ENCODE data around the gene ABCB9. TPM values are rescaled to one million over a fixed set of nuclear protein-coding genes. Genes with fewer than 3 reads are reported as not detected.

ABCB9 gene
- total and polyA plus RNA-seq, 2 experiments from 2014 or later, result 1.2 to 7.0 TPM

- no peak overlapping the region for H3K27ac ChIP-seq (ENCODE audit: low read depth)
- peaks cover 13% of the 10 kb centered on the region for H3K27me3 Mint-ChIP-seq (ENCODE audit: insufficient read depth, low read depth, poor library complexity)
- H3K36me3 Mint-ChIP-seq (ENCODE audit: low read depth), result no peaks in the 10 kb centered on the region
- no peak for ATAC-seq
- DNase-seq (ENCODE audit: low spot score), result no peak
- H3F3A ChIP-seq (replicated peaks; ENCODE audit: low read depth), result no peaks in the 10 kb centered on the region
- H3K79me2 ChIP-seq (replicated peaks; ENCODE audit: insufficient read depth), result no peaks in the 10 kb centered on the region
- no peak overlapping the region for H3K4me2 ChIP-seq
- H3K9me2 ChIP-seq (ENCODE audit: insufficient read depth), result no peaks in the 10 kb centered on the region
- no peaks in the 10 kb centered on the region for H4K20me1 ChIP-seq (replicated peaks; ENCODE audit: insufficient read depth)
- no peaks in the 10 kb centered on the region for H3K4me1 ChIP-seq (ENCODE audit: insufficient read depth)
- no peaks in the 10 kb centered on the region for H3K4me1 Mint-ChIP-seq
- H3K4me3 Mint-ChIP-seq, result no peak overlapping the region
- no peaks in the 10 kb centered on the region for H3K27me3 ChIP-seq (ENCODE audit: insufficient read depth)
- H3K4me3 ChIP-seq, result no peak overlapping the region
- TF ChIP-seq CTCF (conservative IDR thresholded peaks at IDR 0.05; ENCODE audit: low read depth in 2 of 2), result no peak
- TF ChIP-seq EZH2phosphoT487 (IDR thresholded peaks at IDR 0.05; ENCODE audit: unreplicated experiment), result no peak
- no peak for TF ChIP-seq STAT1 (IDR thresholded peaks at IDR 0.05; ENCODE audit: unreplicated experiment)
- TF ChIP-seq CREB1 (CRISPR knock-in tag; IDR thresholded peaks at IDR 0.05; ENCODE audit: low read depth), result no peak
- no peak for TF ChIP-seq ZNF331 (CRISPR knock-in tag; IDR thresholded peaks at IDR 0.05; ENCODE audit: low read depth)
- TF ChIP-seq EZH2 (IDR thresholded peaks at IDR 0.05; ENCODE audit: low read depth, unreplicated experiment), result no peak
- no peak for TF ChIP-seq JUNB (IDR thresholded peaks at IDR 0.05; ENCODE audit: unreplicated experiment)
- TF ChIP-seq REST (IDR thresholded peaks at IDR 0.05; ENCODE audit: unreplicated experiment), result no peak
- TF ChIP-seq ZNF462 (CRISPR knock-in tag; IDR thresholded peaks at IDR 0.05), result no peak
- no peak for TF ChIP-seq POLR2AphosphoS5 (IDR thresholded peaks at IDR 0.05; ENCODE audit: low read depth)
- no peak for TF ChIP-seq NANOG (IDR thresholded peaks at IDR 0.05; ENCODE audit: borderline replicate concordance)
- TF ChIP-seq ZNF114 (CRISPR knock-in tag; IDR thresholded peaks at IDR 0.05), result no peak
- TF ChIP-seq ETS1 (IDR thresholded peaks at IDR 0.05), result no peak
- H2AFZ ChIP-seq, result no peak overlapping the region
- no peak overlapping the region; the same call in 1 of the 2 replicates for H3K27ac Mint-ChIP-seq
- H3K36me3 ChIP-seq (ENCODE audit: insufficient read depth), result no peaks in the 10 kb centered on the region
- no peaks in the 10 kb centered on the region; the same call in 2 of the 3 replicates for H3K9me3 Mint-ChIP-seq
These were observed 31.3 kb upstream of the ABCB9 start for GRCh38 chr12:122997343-122998250.
